NCI-H69 (cell line): Measurements from ENCODE around the gene DENND10.
A peak's percentile ranks its signal among the peaks of the same experiment; 100 is the strongest.
"Not testable (repeated sequence)": the region's sequence is repeated elsewhere in the genome, so short reads cannot be mapped to it uniquely, and the experiment has no call there.

Experiments
- DNase-seq: peaks from one replicate; lab custom pipeline; 2025; lab: John Stamatoyannopoulos, UW

DENND10 gene, protein sequence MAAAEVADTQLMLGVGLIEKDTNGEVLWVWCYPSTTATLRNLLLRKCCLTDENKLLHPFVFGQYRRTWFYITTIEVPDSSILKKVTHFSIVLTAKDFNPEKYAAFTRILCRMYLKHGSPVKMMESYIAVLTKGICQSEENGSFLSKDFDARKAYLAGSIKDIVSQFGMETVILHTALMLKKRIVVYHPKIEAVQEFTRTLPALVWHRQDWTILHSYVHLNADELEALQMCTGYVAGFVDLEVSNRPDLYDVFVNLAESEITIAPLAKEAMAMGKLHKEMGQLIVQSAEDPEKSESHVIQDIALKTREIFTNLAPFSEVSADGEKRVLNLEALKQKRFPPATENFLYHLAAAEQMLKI

GRCh38 chr10:119103903-119104653 lies at the start of gene DENND10:
DENND10 (plus strand) TSS chr10:119104113; CDS start chr10:119104143, 30 bp downstream.
- peak; percentile 77 for DNase-seq

DNA sequence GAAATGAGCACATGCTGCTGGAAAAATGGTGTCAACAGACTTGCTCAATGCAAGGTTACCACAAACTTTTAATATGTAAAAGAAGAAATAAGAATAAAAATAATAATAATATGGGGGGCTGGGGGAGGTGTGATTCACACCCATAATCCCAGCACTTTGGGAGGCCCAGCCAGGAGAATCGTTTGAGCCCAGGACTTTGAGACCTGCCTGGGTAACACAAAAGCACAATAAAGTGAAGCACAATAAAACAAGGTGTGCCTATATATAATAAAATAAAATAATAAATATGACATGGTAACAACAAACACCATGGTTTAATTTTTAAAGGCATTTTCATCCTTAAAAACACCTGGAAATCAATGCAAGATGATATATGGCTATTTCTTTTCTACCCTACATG lies 48.4 kb upstream of the DENND10 start:
- DNase-seq: no peak

GRCh38 chr10:119058010-119058409 lies 45.9 kb upstream of the DENND10 start:
- DNase-seq: no peak

- no peak for DNase-seq
Observed at GRCh38 chr10:119059557-119059956, 44.4 kb upstream of the DENND10 start.

- DNase-seq: no peak
Observed at GRCh38 chr10:119060107-119060506, 43.8 kb upstream of the DENND10 start.

DNA sequence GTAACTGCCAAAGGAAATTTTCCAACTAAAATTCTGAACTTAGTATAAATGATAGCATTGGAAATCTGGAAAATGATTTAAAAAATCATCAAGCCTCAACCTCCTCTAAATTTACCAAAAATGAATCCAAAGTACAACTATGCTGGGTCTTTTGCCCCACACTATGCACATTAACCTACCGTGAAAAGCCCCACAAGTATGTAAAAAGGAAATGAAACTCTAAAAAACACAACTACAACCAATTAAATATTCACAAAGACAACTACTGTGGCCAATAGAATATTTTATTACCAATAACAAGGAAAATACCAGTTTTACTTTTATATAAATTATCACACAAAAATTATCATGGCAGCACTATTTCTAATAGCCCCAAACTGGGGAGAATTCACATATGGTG lies 42.6 kb upstream of the DENND10 start:
- no peak for DNase-seq

DNA sequence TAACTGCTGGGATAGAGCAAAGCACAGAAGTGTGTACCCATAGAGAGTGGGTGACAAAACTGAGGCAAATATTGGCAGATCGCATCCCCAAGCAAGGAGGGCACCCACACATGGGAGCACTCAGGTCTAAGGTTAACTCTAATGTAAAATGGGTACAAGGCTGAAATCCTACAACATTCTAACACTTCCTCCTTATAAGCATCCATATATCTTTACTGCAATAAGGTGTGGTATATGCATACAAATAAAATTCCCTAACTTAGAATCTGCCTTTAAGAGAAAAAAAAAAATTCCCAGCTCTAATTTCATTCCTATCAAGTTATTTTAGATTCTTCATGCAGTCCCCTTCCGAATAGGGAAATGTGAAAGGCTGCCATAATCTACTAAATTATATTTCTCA lies 42.0 kb upstream of the DENND10 start:
- no peak for DNase-seq

DNA sequence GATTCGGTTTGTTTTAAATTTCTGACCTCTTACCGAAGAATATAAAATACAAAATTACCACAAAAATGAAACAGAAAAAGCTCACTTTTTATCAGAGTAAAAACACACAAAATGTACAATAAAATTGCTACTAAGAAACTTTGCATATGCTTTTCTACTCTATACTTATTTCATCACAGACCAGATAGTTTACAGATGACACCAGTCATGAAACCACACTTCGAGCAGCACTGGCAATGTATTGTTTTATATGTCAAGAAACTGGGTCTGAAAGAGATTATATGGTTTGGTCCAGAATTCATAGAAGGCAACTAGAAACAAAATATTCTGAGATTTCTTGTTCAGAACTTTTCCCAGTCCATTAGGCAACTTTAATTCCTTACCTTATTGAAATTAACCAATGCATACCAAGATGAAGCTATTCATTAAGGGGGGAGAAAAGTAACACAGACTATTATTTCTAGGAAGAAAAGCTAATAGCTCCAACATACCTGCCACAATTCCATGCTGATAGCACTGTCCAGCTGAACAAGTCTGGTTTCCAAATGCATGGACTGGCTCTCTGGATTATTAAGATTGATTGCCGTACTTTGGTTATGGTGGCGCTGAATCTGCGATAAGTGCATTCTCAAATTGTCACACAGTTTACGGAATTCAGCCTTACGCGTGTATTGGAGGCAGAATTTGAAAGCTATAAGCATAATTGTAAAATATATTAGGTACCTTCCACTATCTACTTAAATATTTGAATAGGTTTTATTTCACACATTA lies 33.3 kb upstream of the DENND10 start:
- no peak for DNase-seq

GRCh38 chr10:119073584-119073983 lies 30.3 kb upstream of the DENND10 start:
- no peak for DNase-seq

DNA sequence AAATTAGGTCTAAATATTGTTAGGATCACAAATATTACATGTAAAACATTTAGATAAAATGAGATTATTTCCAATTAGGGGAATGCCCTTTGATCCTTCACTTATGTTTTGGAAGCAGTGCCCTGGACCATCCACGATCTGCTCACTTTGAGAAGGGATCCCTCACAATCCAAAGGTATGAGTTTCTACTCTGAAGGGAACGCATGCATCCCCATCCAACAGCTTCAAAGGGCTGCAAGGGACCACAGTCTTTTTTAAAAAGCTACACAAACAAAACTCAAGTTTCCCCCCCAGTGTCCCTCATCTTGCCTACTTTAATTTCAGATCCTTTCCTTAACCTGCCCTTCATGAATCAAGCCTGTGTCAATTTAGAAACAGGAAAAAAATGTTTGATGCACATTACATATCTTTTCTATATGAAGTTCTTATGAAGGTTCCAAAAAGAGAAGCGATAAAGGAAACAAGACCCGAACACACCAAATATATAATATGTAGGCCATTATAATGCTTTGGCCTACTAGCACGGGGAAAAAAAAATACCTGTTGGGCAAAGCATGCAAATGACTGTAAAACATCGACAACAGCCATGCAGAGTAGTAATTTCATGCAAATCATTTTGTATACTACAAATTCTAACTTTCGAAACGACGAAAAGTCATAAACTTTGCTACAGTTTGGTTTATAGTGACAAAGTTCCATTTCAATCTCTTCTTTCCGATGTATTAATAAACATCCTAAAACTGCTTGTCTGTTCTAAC lies 25.3 kb upstream of the DENND10 start:
- no peak for DNase-seq

DNA sequence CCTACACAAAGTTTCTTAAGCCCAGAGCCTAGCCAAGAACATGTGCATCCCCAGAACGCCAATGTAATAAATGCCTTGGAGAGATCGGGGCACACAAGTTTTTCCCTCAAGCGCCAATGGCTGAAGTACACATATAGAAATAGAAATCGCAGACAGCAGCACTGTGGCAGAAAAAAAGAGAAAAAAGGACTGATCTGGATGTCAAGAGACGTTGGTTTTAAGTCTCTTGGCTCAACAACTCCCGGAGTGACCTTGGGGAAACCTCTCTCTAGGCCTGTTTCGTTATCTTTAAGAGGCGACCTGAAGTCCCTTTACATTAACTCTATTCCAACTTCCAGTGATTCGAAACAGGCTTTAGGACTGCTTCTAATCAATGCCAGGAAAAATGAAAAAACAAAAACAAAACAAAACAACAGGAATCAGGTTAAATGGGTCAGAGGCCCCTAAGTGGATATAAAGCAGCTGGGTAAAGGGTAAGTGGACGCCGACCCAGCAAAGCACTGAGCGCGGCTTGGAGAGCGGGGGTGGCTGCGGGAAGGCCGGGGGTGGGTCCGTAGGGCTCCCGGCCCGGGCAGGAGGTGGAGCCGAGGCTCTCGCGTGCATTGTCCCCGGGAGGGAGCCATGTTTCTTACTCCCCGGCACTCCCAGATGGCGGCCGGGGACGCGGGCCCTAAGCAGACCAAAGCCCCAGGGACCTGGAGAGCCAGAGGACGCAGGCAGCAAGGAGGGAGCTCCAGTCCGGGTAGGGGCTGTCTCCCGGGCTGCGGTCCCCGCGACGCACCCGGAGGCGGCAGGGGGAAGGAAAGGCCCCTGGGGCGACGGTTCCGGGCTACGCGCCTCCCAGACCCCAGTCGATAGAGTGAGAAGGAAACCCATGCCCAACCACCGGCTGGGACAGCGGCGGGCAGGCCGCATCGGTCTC lies 24.1 kb upstream of the DENND10 start:
- peak; percentile 62 for DNase-seq

DNA sequence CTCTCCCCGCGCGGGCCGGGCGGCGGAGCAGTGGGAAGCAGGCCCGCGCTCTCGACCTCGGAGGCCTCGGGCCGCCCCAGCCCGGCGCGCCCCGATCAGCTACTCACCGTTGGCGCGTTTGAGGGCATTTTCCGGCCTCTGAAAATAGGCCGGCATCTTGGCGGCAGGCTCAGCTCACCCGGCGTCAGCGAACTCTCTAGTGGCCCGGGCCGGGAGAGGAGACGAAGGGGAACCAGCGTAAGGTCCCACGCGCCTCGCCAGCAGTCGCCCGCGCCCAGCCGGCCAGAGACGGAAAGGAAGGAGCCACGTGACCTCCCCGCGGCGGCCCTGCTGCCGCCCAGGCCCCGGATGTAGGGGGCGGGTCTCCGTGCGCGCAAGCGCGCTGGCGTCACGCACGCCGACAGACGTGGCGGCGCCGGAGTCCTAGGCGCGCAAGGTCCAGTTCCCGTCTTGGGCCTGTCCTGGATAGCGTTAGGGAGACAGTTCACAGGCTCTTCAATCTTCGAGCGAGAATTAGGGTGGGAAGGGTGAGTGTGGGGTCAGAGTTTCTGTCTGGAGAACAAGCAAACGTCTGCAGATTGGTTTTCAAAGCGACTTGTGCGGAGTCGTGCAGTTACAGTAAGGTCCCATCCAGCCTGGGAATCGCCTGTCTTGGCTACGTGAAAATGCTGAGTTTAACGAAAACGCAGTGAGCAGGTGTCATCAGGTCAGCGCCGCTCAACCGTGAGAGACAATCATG lies 23.2 kb upstream of the DENND10 start, which contains the start of gene EIF3A:
Gene EIF3A (minus strand): TSS at position 297 of the 739 bp plus-strand sequence. CDS start 141 bp downstream, at position 156.
- DNase-seq: peak; percentile 89

DNA sequence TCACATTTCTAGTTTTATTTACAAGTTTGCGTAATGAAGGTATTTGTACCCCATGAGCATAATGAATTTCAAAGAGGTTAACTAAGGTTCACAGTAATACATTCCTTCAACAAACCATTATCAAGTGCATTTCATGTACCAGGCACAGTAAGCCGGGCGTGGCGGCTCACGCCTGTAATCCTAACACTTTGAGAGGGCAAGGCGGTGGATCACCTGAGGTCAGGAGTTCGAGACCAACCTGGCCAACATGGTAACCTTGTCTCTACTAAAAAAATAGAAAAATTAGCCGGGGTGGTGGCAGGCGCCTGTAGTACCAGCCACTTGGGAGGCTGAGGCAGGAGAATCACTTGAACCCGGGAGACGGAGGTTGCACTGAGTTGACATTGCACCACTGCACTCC lies 19.0 kb upstream of the DENND10 start:
- DNase-seq: no peak

GRCh38 chr10:119087271-119087882 lies 16.5 kb upstream of the DENND10 start:
- DNase-seq: peak; percentile 33

DNA sequence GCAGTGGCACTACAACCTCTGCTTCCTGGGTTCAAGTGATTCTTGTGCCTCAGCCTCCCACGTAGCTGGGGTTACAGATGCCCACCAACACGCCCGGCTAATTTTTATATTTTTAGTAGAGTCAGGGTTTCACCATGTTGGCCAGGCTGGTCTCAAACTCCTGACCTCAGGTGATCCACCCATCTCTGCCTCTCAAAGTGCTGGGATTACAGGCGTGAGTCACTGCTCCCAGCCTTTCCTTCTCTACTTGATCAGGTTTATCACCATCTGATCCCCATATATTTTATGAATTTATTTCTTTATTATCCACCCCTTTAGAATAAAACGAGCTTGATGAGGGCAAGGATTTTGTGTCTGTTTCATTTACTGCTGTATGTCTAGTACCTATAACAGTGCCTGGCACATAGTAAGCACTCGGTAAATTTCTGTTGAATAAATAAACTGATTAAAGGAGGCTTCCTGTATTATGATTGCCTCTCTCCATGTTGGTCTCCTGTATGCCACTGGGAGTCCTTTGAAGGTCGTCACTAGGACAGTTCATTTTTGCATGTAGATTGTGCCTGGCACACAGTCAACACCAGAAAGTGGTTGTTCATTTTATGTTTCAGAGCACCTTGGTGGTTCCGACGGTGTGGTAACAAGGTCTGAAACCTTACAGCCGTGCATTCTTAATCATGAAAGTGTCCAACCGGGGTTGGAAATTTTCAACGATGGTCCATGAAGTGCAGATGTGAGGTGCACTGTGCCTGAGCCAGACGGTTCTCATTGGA lies 13.7 kb upstream of the DENND10 start:
- no peak for DNase-seq

GRCh38 chr10:119090968-119091367 lies 12.9 kb upstream of the DENND10 start:
- no peak for DNase-seq

GRCh38 chr10:119095640-119096039 lies 8.3 kb upstream of the DENND10 start:
- no peak for DNase-seq

- DNase-seq: not testable (repeated sequence)
Observed at GRCh38 chr10:119096641-119097415, 7.1 kb upstream of the DENND10 start.
